HFFc6 (cell line): Measurements from ENCODE around the gene ST8SIA6. TPM values are rescaled to one million over a fixed set of nuclear protein-coding genes. Genes with fewer than 3 reads are reported as not detected.

Source experiments
- DNase-seq: peaks from one replicate; pipeline ENCODE4 v3.0.0-alpha.2; 2018
- H3K27ac Mint-ChIP-seq: 2 replicates; pipeline ENCODE4 v1.8.0; 2020; ENCODE audit warnings: mild to moderate bottlenecking, mixed read lengths
- H3K27me3 Mint-ChIP-seq: 2 replicates; pipeline ENCODE4 v1.8.0; 2021; ENCODE audit warnings: mild to moderate bottlenecking, moderate library complexity, mixed read lengths; ENCODE audit not compliant: insufficient read depth
- H3K36me3 Mint-ChIP-seq: 2 replicates; pipeline ENCODE4 v1.8.0; 2021; ENCODE audit warnings: low read depth, mixed read lengths
- H3K4me1 Mint-ChIP-seq: 2 replicates; pipeline ENCODE4 v1.8.0; 2020; ENCODE audit warnings: low read depth, mixed read lengths
- H3K4me3 Mint-ChIP-seq: 2 replicates; pipeline ENCODE4 v1.8.0; 2020; ENCODE audit warnings: mild to moderate bottlenecking, moderate library complexity, mixed read lengths
- H3K9me3 Mint-ChIP-seq: 2 replicates; pipeline ENCODE4 v1.8.0; 2020; ENCODE audit warnings: mild to moderate bottlenecking, mixed read lengths
- CTCF ChIP-seq: fragments of 200-600 bp; sonication (generic); IDR thresholded peaks from 2 replicates; pipeline ENCODE4 v1.5.0; 2021; ENCODE audit warnings: antibody characterized with exemption, mild to moderate bottlenecking
- total RNA-seq, 6 experiments: library from RNA; stranded (reverse); fragmentation: NEBNext Ultra II Directional; extraction: Animal tissue kit (Norgen Biotek cat#: 25700); gene quantifications; 2 replicates in 1 of 6; 3 replicates in 5 of 6; pipeline ENCODE4 v1.2.3, GENCODE V29; 2021

Gene ST8SIA6
- total RNA-seq, 6 experiments from 2014 or later, result not detected

- H3K9me3 Mint-ChIP-seq, result no peaks in the 10 kb centered on the region
- no peak overlapping the region for H3K4me3 Mint-ChIP-seq
- no peaks in the 10 kb centered on the region for H3K4me1 Mint-ChIP-seq
- no peaks in the 10 kb centered on the region for H3K36me3 Mint-ChIP-seq
- DNase-seq, result no peak
- no peak overlapping the region for H3K27ac Mint-ChIP-seq
- no peak for TF ChIP-seq CTCF
- peaks cover 51% of the 10 kb centered on the region for H3K27me3 Mint-ChIP-seq
These were observed 59.5 kb downstream of the ST8SIA6 start for GRCh38 chr10:17394854-17395253.

GRCh38 chr10:17387861-17388503 lies 66.4 kb downstream of the ST8SIA6 start:
- H3K27ac Mint-ChIP-seq, result no peak overlapping the region
- H3K36me3 Mint-ChIP-seq, result no peaks in the 10 kb centered on the region; the same call in 1 of the 2 replicates
- no peak for DNase-seq
- peaks cover 6% of the 10 kb centered on the region; the same call in 1 of the 2 replicates for H3K4me1 Mint-ChIP-seq
- no peak for TF ChIP-seq CTCF
- no peaks in the 10 kb centered on the region; the same call in 1 of the 2 replicates for H3K9me3 Mint-ChIP-seq
- H3K27me3 Mint-ChIP-seq, result peaks cover 24% of the 10 kb centered on the region
- peak overlapping the region; percentile 68 for H3K4me3 Mint-ChIP-seq

GRCh38 chr10:17386616-17387075 lies 67.7 kb downstream of the ST8SIA6 start:
- Mint-ChIP-seq H3K36me3 (no peaks in the 10 kb centered on the region; the same call in 1 of the 2 replicates), H3K4me1 (peaks cover 6% of the 10 kb centered on the region; the same call in 1 of the 2 replicates), H3K4me3 (no peak overlapping the region), H3K9me3 (no peaks in the 10 kb centered on the region; the same call in 1 of the 2 replicates), H3K27me3 (peaks cover 13% of the 10 kb centered on the region), H3K27ac (no peak overlapping the region)
- no peak for TF ChIP-seq CTCF
- no peak for DNase-seq

GRCh38 chr10:17386021-17386420 lies 68.4 kb downstream of the ST8SIA6 start:
- H3K4me1 Mint-ChIP-seq, result peaks cover 6% of the 10 kb centered on the region; the same call in 1 of the 2 replicates
- peaks cover 13% of the 10 kb centered on the region for H3K27me3 Mint-ChIP-seq
- H3K36me3 Mint-ChIP-seq, result no peaks in the 10 kb centered on the region; the same call in 1 of the 2 replicates
- no peaks in the 10 kb centered on the region; the same call in 1 of the 2 replicates for H3K9me3 Mint-ChIP-seq
- DNase-seq, result no peak
- no peak overlapping the region for H3K4me3 Mint-ChIP-seq
- H3K27ac Mint-ChIP-seq, result no peak overlapping the region
- TF ChIP-seq CTCF, result no peak

- DNase-seq, result no peak
- Mint-ChIP-seq H3K9me3 (no peaks in the 10 kb centered on the region; the same call in 1 of the 2 replicates), H3K27me3 (peaks cover 13% of the 10 kb centered on the region), H3K4me3 (no peak overlapping the region), H3K27ac (no peak overlapping the region), H3K4me1 (peaks cover 6% of the 10 kb centered on the region; the same call in 1 of the 2 replicates), H3K36me3 (no peaks in the 10 kb centered on the region; the same call in 1 of the 2 replicates)
- TF ChIP-seq CTCF, result no peak
These were observed 69.3 kb downstream of the ST8SIA6 start for GRCh38 chr10:17385066-17385465.
